GM12873 (cell line): Measurements from ENCODE around the gene FLAD1.

Source experiments
- CTCF ChIP-seq: IDR thresholded peaks from 2 replicates; pipeline ENCODE4 v1.5.1; 2012; ENCODE audit warnings: low read depth, mild to moderate bottlenecking, moderate library complexity, low read length, control low read depth; ENCODE audit not compliant: insufficient read depth; ENCODE audit errors: missing control alignments

Gene FLAD1

GRCh38 chr1:155011437-155012025 is 28.4 kb downstream of the FLAD1 start:
- TF ChIP-seq CTCF = no peak

GRCh38 chr1:155012026-155012546 is 28.9 kb downstream of the FLAD1 start:
- no peak for TF ChIP-seq CTCF

GRCh38 chr1:155012776-155013602 is 29.8 kb downstream of the FLAD1 start:
- no peak for TF ChIP-seq CTCF

- TF ChIP-seq CTCF = no peak
Measured at GRCh38 chr1:155013632-155014031, 30.5 kb downstream of the FLAD1 start.

DNA sequence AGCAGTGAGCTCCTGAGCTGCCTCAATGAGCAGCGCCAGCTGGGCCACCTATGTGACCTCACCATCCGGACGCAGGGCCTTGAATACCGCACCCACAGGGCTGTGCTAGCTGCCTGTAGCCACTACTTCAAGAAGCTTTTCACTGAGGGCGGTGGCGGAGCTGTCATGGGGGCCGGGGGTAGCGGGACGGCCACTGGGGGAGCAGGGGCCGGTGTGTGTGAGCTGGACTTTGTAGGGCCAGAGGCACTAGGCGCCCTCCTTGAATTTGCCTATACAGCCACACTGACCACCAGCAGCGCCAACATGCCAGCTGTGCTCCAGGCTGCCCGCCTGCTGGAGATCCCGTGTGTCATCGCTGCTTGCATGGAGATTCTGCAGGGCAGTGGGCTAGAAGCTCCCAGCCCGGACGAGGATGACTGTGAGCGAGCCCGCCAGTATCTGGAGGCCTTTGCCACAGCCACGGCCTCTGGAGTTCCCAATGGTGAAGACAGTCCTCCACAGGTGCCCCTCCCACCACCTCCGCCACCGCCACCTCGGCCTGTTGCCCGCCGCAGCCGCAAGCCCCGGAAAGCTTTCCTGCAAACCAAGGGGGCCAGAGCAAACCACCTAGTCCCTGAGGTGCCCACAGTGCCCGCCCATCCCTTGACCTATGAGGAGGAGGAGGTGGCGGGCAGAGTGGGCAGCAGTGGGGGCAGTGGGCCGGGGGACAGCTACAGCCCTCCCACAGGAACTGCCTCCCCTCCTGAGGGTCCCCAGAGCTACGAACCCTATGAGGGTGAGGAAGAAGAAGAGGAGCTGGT is 31.8 kb downstream of the FLAD1 start:
- TF ChIP-seq CTCF = no peak

- TF ChIP-seq CTCF = no peak
Measured at GRCh38 chr1:155015527-155016230, 32.5 kb downstream of the FLAD1 start.
